Measurements from ENCODE around the gene ZNF593.

Gene ZNF593

GRCh38 chr1:26145960-26146294, 23.8 kb upstream of the ZNF593 start:
- FAIRE-seq = no peak

GRCh38 chr1:26148887-26149286, 20.8 kb upstream of the ZNF593 start:
- no peak for DNase-seq (ENCODE audit: insufficient read length, low spot score)
- FAIRE-seq = no peak

More at GRCh38 chr1:26145960-26146294, 23.8 kb upstream of the ZNF593 start:
- no peak for DNase-seq (ENCODE audit: insufficient read length, low spot score)

GRCh38 chr1:26153966-26154532, 15.7 kb upstream of the ZNF593 start:
- DNase-seq (ENCODE audit: insufficient read length, low spot score) (no peak), FAIRE-seq (no peak)

GRCh38 chr1:26154750-26155149, 15.0 kb upstream of the ZNF593 start:
- DNase-seq (ENCODE audit: insufficient read length, low spot score) (no peak), FAIRE-seq (no peak)

DNA sequence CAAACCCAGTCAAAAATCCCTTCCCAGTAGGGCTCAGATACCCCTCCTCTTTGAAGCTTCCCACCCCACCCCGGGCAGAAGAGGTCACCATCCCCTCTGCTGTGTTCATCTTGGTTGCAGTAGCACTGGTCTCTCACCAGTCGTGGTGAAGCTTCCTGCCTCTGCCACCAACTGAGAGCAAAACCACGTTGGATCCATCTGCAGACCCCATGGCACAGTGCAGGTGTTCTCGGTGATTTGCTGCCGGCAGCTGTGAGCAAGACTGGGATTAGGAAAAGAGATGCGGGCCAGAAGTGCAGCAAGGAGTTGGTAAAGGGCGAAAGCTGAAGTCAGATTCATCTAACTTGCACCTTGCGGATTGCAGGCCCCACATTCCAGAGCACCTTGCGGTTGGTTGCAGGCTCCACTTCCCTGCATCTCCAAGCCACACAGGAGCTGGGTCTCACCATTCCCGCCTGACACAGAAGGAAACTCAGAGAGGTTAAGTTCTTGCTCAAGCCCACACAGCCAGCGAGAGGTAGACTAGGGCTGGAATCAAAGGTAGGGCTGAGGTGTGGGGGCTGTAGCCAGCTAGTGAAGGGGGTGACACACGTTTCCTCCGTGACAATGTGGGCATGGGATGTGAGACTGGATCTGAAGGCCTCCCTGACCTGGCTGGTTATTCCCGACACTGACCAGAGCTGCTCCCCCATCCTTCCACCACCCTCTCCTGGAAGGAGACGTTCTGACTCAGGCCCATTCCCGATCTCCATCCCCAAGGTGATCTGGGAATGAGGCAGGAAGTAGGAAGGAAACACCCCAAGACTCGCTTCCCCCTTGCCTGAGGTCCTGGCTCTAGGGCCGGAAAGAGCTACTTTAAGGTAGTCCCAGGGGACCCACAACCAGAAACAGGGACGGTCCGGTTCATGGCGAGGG, 14.1 kb upstream of the ZNF593 start:
- FAIRE-seq (no peak), DNase-seq (ENCODE audit: insufficient read length, low spot score) (no peak)

DNA sequence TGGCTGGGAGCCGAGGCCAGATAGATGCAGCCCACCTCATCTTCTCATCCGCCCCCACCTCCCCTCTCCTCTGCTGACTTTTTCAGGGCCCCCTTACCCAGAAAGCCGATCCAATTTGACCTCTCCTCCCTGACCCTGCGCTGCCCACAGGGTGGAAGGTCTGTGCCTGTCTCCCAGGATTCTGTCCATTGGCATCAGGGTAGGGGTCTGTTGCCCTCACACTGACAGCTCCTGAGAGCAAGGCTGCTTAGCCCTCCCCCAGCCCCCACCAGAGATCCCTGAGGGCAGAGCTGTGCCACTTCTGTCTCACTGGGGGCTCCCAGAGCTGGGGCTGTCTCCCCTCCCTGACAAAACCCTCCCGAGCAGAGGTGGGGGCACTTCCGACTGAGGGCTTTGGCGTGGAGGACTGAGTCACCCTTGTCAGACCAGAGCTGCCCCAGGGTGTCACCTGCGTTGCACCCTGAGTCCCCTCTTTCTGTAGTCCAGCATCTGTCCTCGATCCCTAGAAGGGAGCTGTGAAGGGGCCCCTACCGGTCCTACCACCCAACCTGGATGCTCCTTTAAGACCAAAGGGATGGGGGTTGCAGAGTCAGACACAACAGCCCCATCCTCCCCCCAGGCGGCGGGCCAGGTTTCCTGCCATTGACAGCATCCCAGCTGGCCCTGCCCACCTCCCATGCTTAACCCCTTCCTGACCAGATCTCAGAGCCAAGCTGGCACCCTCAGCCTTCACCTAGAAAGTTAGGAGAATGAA, 13.2 kb upstream of the ZNF593 start:
- DNase-seq (ENCODE audit: insufficient read length, low spot score) = no peak
- FAIRE-seq = no peak

GRCh38 chr1:26158271-26158907, 11.3 kb upstream of the ZNF593 start:
- DNase-seq (ENCODE audit: insufficient read length, low spot score) (no peak), FAIRE-seq (no peak)

DNA sequence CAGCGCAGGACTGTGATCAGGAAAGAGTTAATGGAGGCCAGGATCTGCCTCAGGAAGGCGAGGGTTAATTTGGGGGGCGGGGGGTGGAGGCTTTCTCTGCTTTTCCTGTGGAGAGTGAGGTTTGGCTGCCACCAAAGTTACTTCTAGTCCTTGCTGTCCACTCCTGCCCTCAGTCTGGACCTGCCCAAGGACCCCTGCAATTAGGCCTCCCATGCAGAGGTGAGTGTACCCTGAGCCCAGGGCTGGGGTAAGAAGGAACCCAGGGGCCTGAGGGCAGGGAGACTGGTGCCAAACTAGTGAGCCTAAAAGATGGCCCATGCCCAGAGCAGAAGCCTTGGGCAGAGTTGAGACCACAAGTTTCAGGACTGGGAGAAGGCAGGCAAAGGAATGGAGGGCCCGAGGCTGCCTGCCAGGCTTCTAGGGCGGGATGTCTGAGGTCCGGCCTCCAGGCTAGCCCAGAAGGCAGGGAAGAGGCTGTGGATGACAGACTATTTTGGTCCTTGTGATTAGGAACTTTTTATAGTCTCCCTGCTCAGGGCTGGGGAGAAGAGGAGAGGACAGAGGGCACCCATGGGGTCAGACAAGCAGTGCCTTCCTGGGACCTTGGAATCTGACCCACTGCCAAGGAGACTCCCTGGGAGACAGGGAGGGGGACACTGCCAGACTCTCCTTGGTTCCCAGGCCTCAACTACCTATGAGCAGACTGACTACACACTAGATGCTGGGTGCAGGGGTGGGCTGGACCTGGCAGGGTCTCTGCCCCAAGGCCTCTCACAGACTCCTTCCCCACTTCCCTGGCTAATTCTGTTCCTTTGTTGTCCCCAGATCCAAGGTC, 10.6 kb upstream of the ZNF593 start, which contains the start of gene FAM110D:
FAM110D (plus strand) TSS at position 172 of the 835 bp plus-strand sequence. CDS start 2,213 bp downstream, outside the sequence.
- FAIRE-seq (no peak), DNase-seq (ENCODE audit: insufficient read length, low spot score) (no peak)

- FAIRE-seq (no peak), DNase-seq (ENCODE audit: insufficient read length, low spot score) (no peak)
Measured at GRCh38 chr1:26159743-26160039, 10.0 kb upstream of the ZNF593 start.

DNA sequence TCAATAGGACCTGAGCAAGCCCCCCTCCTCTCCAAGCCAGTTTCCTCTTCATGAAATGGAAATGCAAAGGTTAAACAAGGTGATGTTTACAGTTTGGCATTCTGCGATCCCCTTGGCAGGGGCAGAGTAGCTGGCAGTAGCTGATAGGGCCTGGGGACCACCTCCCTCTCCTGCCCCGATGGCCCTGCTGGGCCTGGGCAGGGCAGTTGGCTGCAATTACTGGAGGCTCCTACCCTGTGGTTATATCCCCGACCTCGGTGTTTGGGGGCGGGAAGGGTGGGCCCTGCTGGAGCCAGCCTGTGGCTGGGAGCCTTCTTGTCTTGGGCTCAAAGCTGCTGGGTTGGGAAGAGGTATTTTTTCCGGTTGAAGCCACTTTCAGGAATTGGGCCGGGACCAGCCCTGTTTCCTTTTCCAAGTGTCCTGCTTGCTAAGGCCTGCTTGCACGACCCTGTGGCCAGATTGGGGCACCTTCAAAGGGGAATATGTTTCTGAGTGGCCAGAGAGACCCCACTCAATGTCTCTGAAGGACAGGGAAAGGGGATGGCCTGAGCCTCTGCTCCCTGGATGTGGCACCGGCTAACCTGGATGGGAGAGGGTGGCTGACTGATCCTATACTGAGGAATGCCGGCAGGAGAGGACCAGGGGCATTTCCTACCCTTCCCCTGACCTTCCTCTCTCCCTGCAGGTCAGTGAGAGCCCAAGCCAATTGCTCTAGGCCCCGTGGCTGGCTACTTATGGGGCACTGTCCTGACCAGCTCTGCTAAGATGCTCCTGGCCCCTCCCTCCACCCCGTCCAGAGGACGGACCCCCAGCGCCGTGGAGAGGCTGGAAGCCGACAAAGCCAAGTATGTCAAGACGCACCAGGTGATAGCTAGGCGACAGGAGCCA, 8.9 kb upstream of the ZNF593 start:
- no peak for DNase-seq (ENCODE audit: insufficient read length, low spot score)
- FAIRE-seq = no peak

DNA sequence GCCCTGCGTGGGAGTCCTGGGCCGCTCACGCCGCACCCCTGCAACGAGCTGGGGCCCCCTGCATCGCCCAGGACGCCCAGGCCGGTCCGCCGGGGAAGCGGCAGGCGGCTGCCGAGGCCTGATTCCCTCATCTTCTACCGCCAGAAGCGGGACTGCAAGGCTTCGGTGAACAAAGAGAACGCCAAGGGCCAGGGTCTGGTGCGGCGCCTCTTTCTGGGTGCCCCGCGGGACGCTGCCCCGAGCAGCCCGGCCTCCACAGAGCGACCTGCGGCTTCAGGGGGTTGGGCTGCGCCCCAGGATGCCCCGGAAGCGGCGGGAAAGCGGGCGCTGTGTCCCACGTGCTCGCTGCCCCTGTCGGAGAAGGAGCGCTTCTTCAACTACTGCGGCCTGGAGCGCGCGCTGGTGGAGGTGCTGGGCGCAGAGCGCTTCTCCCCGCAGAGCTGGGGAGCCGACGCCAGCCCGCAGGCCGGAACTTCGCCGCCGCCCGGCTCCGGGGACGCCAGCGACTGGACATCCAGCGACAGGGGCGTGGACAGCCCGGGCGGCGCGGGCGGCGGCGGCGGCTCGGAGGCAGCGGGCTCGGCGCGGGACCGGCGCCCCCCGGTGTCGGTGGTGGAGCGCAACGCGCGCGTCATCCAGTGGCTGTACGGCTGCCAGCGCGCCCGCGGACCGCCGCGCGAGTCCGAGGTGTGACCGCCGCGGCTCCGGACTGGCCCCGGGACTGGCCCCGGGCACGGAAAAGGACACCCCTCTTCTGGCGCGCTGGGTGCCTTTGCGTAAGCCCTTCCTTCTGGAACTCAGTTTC, 8.1 kb upstream of the ZNF593 start:
- no peak for DNase-seq (ENCODE audit: insufficient read length, low spot score)
- FAIRE-seq = no peak

GRCh38 chr1:26162220-26162709, 7.4 kb upstream of the ZNF593 start:
- FAIRE-seq = peak; percentile 4
- DNase-seq (ENCODE audit: insufficient read length, low spot score) = no peak

DNA sequence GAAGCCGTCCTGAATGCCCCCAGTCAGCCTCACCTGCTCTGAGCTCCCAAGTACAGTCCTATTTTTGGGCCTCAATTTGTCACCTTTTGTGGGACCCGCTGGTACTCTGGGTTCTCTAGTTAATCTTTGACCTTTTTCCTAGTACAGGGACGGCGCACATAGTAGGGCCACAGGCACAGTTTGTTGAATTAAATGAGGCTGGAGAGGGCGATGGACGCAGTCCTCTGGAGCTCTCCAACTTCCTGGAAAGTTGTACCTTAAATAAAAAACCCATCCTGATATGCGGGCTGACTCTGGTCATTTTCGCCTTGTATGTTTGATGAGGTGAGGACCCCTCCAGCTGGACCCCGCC, 6.0 kb upstream of the ZNF593 start:
- FAIRE-seq (no peak), DNase-seq (ENCODE audit: insufficient read length, low spot score) (no peak)

DNA sequence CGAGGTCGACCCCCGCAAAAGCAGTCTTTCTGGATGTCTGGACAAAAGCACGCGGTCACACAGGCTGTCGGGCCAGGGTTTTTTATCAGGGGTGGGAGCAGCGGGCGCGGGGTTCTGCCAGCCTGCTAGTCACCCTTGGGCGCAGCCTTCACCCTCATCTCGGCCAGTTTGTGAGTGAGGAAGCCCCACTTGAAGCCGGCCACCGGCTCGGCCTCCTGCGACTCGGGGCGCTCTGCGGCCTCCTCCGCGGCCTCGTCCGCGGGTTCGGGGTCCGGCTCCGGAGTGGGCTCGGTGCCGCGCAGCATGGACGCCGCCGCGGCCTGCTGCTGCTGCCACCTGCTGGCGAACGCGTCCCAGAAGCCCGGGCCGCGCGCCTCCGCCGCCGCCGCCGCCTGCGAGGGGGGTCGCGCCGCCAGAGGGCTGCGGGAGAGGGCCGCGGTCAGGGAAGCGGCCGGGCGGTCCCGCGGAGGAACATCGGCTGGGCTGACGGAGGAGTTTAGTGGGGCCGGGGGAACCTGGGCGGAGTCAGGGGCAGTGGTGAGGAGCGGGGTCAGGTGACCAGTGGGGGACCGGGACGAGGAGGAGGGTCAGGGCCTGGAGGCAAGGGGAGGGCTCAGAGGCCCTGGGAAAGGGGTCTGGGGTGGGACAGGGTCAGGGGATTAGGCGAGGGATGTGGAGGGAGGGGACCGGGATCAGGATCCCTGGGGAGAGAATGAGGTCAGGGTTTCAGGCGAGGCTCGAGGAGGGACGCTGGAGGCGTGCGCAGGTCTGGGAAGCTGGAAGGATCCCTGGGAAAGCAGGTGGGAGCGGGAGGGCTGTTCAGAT, 5.5 kb upstream of the ZNF593 start:
- DNase-seq (ENCODE audit: insufficient read length, low spot score) = no peak
- no peak for FAIRE-seq

GRCh38 chr1:26164861-26165842, 4.6 kb upstream of the ZNF593 start:
- FAIRE-seq = no peak

DNA sequence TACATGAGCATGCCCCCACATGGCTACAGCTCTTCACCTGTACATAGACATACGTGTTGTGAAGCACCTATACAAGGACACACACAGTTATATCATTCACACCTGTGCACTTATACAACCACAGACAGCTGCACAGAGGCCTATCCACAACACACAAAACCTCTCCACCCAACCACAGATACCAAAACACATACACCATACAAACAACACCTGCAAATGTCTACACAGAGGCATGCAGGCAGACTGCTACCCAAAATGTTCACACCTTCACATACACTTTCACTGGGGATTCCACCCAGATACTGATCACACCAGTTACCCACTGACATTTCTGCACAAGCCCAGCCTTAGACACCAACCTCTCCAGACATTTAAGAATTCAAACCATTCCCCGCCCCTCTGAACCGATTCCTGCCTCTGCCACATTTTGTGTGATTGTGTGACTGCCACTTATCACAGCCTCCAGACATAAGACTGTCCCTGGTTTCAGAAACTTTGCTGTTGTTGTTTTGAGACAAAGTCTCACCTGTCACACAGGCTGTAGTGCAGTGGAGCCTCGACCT, 2.9 kb upstream of the ZNF593 start:
- FAIRE-seq (no peak), DNase-seq (ENCODE audit: insufficient read length, low spot score) (no peak)

More at GRCh38 chr1:26164861-26165842, 4.6 kb upstream of the ZNF593 start:
- DNase-seq (ENCODE audit: insufficient read length, low spot score) = no peak

Measured in GM19239 (cell line).